WTC11 (cell line): ENCODE results near the gene ZNF534. TPM values are rescaled to one million over a fixed set of nuclear protein-coding genes. Genes with fewer than 3 reads are reported as not detected.
A peak's percentile ranks its signal among the peaks of the same experiment; 100 is the strongest.

ENCODE experiments used
- ATAC-seq: fragments of 200-7000 bp; cut with Tn5 transposase; 2 replicates; pipeline ENCODE4 v1.10.0; 2021; ENCODE audit warnings: mild to moderate bottlenecking, moderate library complexity
- CTCF ChIA-PET: fragments of 300-600 bp; sonication (Branson Sonifier 250); formaldehyde crosslinking; loops from one replicate; lab custom pipeline; 2021; ENCODE audit warnings: antibody characterized with exemption; lab: Charles Lee
- POLR2A ChIA-PET: fragments of 350-600 bp; sonication (Branson Sonifier 250); formaldehyde crosslinking; loops from one replicate; lab custom pipeline; 2021; ENCODE audit warnings: antibody characterized with exemption; lab: Charles Lee
- DNase-seq: peaks from one replicate; pipeline ENCODE4 v3.0.0; 2021; ENCODE audit warnings: low spot score
- H3K27ac Mint-ChIP-seq: 2 replicates; pipeline ENCODE4 v1.8.0; 2021; ENCODE audit warnings: mixed read lengths
- H3K27me3 Mint-ChIP-seq: 2 replicates; pipeline ENCODE4 v1.8.0; 2021; ENCODE audit warnings: low read depth, mild to moderate bottlenecking, moderate library complexity, mixed read lengths
- H3K36me3 Mint-ChIP-seq: 2 replicates; pipeline ENCODE4 v1.8.0; 2021; ENCODE audit warnings: mixed read lengths
- H3K4me1 Mint-ChIP-seq: 2 replicates; pipeline ENCODE4 v1.8.0; 2022; ENCODE audit warnings: mixed read lengths
- H3K4me3 Mint-ChIP-seq: 2 replicates; pipeline ENCODE4 v1.8.0; 2021; ENCODE audit warnings: mild to moderate bottlenecking, moderate library complexity, mixed read lengths
- H3K9me3 Mint-ChIP-seq: 2 replicates; pipeline ENCODE4 v1.8.0; 2021; ENCODE audit warnings: mixed read lengths
- AR ChIP-seq: fragments of 250-450 bp; sonication (Bioruptor Pico); IDR thresholded peaks from 2 replicates; pipeline ENCODE4 v1.9.0; 2021; ENCODE audit warnings: mild to moderate bottlenecking
- ARID4B ChIP-seq: sonication (generic); formaldehyde crosslinking; IDR thresholded peaks from 2 replicates; pipeline ENCODE4 v1.8.0; 2023; ENCODE audit warnings: missing genetic modification reagents, mild to moderate bottlenecking, borderline replicate concordance
- CREB1 ChIP-seq: sonication (generic); formaldehyde crosslinking; IDR thresholded peaks from 2 replicates; pipeline ENCODE4 v1.8.0; 2023; ENCODE audit warnings: mild to moderate bottlenecking, missing genetic modification reagents
- E2F5 ChIP-seq: sonication (generic); formaldehyde crosslinking; IDR thresholded peaks from 2 replicates; pipeline ENCODE4 v1.8.1; 2022; ENCODE audit warnings: mild to moderate bottlenecking, moderate library complexity, missing genetic modification reagents
- FOXK1 ChIP-seq: sonication (generic); formaldehyde crosslinking; IDR thresholded peaks from 2 replicates; pipeline ENCODE4 v1.8.0; 2022; ENCODE audit warnings: mild to moderate bottlenecking, moderate library complexity, missing genetic modification reagents
- FOXP4 ChIP-seq: sonication (generic); formaldehyde crosslinking; IDR thresholded peaks from 2 replicates; pipeline ENCODE4 v1.8.0; 2022; ENCODE audit warnings: mild to moderate bottlenecking, missing genetic modification reagents
- IRF1 ChIP-seq: sonication (generic); formaldehyde crosslinking; IDR thresholded peaks from 2 replicates; pipeline ENCODE4 v1.8.0; 2023; ENCODE audit warnings: missing genetic modification reagents
- MAX ChIP-seq: sonication (generic); formaldehyde crosslinking; IDR thresholded peaks from 2 replicates; pipeline ENCODE4 v1.8.0; 2022; ENCODE audit warnings: mild to moderate bottlenecking, missing genetic modification reagents
- PREB ChIP-seq: sonication (generic); formaldehyde crosslinking; IDR thresholded peaks from 2 replicates; pipeline ENCODE4 v1.8.1; 2022; ENCODE audit warnings: mild to moderate bottlenecking, missing genetic modification reagents, moderate library complexity, borderline replicate concordance
- SMAD3 ChIP-seq: sonication (generic); formaldehyde crosslinking; IDR thresholded peaks from 2 replicates; pipeline ENCODE4 v1.8.0; 2022; ENCODE audit warnings: missing genetic modification reagents, mild to moderate bottlenecking, borderline replicate concordance
- SP1 ChIP-seq: sonication (generic); formaldehyde crosslinking; conservative IDR thresholded peaks from 2 replicates; pipeline ENCODE4 v1.8.1; 2022; ENCODE audit warnings: missing genetic modification reagents
- ZNF138 ChIP-seq: sonication (generic); formaldehyde crosslinking; conservative IDR thresholded peaks from 2 replicates; pipeline ENCODE4 v1.8.1; 2022; ENCODE audit warnings: mild to moderate bottlenecking, moderate library complexity, missing genetic modification reagents
- ZNF281 ChIP-seq: sonication (generic); formaldehyde crosslinking; IDR thresholded peaks from 2 replicates; pipeline ENCODE4 v1.8.0; 2023; ENCODE audit warnings: mild to moderate bottlenecking, missing genetic modification reagents
- ZNF423 ChIP-seq: fragments of 250-450 bp; sonication (Bioruptor Pico); IDR thresholded peaks from 2 replicates; pipeline ENCODE4 v2.1.2; 2022; ENCODE audit warnings: mild to moderate bottlenecking, moderate library complexity
- total RNA-seq: library from RNA; stranded (reverse); gene quantifications from 3 replicates; pipeline ENCODE4 v1.2.3, GENCODE V29; 2021

ZNF534 gene
- total RNA-seq, 1 experiment from 2014 or later: 0.42 TPM

- H3K4me3 Mint-ChIP-seq: peak overlapping the region; percentile 87
- H3K9me3 Mint-ChIP-seq: peaks cover 4% of the 10 kb centered on the region; the same call in 1 of the 2 replicates
- POLR2A ChIA-PET: no interaction called here
- H3K4me1 Mint-ChIP-seq: peaks cover 30% of the 10 kb centered on the region
- CTCF ChIA-PET: interaction anchor here (0.6 to 1.5 kb wide), 11 partner anchors 26 to 1039 kb away, joined by 3 to 10 read pairs (median 4); partner anchors contain the start of gene ZNF578
- TF ChIP-seq E2F5 (CRISPR knock-in tag) (peak; percentile 26; the same call in 1 of the 2 replicates), ARID4B (CRISPR knock-in tag) (0 out of 2 replicates have a peak, but pooled peaks have one; percentile 5), SMAD3 (CRISPR knock-in tag) (peak; percentile 50; the same call in 1 of the 2 replicates), CREB1 (CRISPR knock-in tag) (0 out of 2 replicates have a peak, but pooled peaks have one; percentile 39), ZNF138 (CRISPR knock-in tag) (no peak), FOXK1 (CRISPR knock-in tag) (0 out of 2 replicates have a peak, but pooled peaks have one; percentile 42), PREB (no peak), ZNF423 (CRISPR knock-in tag) (no peak), SP1 (CRISPR knock-in tag) (0 out of 2 replicates have a peak, but pooled peaks have one; percentile 11), AR (CRISPR knock-in tag) (no peak), MAX (CRISPR knock-in tag) (0 out of 2 replicates have a peak, but pooled peaks have one; percentile 66), FOXP4 (CRISPR knock-in tag) (peak; percentile 40; the same call in 1 of the 2 replicates), IRF1 (no peak), ZNF281 (CRISPR knock-in tag) (0 out of 2 replicates have a peak, but pooled peaks have one; percentile 55)
- TF ChIP-seq, all 79 proteins: peak for 9
- DNase-seq: peak; percentile 97
- Mint-ChIP-seq H3K27ac (peak overlapping the region; percentile 90), H3K36me3 (peaks cover 10% of the 10 kb centered on the region), H3K27me3 (peaks cover 33% of the 10 kb centered on the region)
- peak; percentile 96 for ATAC-seq
These were observed 63.4 kb downstream of the ZNF534 start for GRCh38 chr19:52492201-52492993.
